Rectal smooth muscle tissue (tissue), 1 donor: ENCODE data around the gene SGO2.

Source experiments
- H3K27ac ChIP-seq: one replicate; pipeline ENCODE4 v1.7.0; 2013; ENCODE audit warnings: low read depth, low read length, inconsistent platforms
- H3K27me3 ChIP-seq: one replicate; pipeline ENCODE4 v1.7.0; 2013; ENCODE audit warnings: low read length; ENCODE audit not compliant: control insufficient read depth, insufficient read depth
- H3K36me3 ChIP-seq: one replicate; pipeline ENCODE4 v1.7.0; 2013; ENCODE audit warnings: low read length; ENCODE audit not compliant: control insufficient read depth, insufficient read depth
- H3K4me1 ChIP-seq: one replicate; pipeline ENCODE4 v1.7.0; 2013; ENCODE audit warnings: low read length; ENCODE audit not compliant: control insufficient read depth, insufficient read depth
- H3K4me3 ChIP-seq: one replicate; pipeline ENCODE4 v1.7.0; 2013; ENCODE audit warnings: low read length
- H3K9ac ChIP-seq: one replicate; pipeline ENCODE4 v1.7.0; 2013; ENCODE audit warnings: low read length

The SGO2 gene

DNA sequence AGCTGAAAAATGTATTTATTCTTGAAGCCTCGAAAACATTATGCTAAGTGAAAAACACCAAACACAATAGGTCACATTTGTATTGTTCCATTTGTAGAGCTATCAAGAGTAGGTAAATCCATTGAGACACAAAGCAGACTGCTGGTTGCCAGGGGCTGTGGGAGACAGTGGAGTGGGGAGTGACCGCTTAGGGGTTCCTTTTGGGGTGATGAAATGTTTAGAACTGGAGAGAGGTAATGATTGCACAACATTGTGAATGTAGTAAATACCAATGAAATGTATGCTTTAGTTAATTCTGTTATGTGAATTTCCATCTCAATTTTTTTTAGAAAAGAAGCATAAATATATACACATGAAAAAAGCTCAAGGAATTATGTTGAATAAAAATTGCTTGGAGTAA lies 32.0 kb upstream of the SGO2 start:
- no peak overlapping the region for H3K9ac ChIP-seq
- no peak overlapping the region for H3K4me3 ChIP-seq
- H3K36me3 ChIP-seq, result peaks cover 17% of the 10 kb centered on the region
- H3K4me1 ChIP-seq, result no peaks in the 10 kb centered on the region
- H3K27me3 ChIP-seq, result no peaks in the 10 kb centered on the region
- no peak overlapping the region for H3K27ac ChIP-seq

DNA sequence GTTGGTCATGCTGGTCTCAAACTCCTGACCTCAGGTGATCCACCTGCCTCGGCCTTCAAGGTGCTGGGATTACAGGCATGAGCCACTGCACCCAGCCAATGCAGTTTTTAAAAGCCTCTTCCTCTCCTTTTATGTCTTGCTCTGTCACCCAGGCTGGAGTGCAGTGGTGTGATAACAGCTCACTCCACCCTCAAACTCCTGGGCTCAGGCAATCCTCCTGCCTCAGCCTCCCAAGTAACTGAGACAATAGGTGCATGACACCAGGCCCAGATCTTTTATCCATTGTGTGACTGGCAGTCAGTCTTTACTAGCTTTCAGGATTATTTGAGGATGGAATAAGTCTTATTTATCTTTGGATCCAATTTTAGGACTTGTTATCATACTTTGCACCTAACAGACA lies 29.3 kb upstream of the SGO2 start:
- no peaks in the 10 kb centered on the region for H3K4me1 ChIP-seq
- no peaks in the 10 kb centered on the region for H3K27me3 ChIP-seq
- peaks cover 9% of the 10 kb centered on the region for H3K36me3 ChIP-seq
- H3K4me3 ChIP-seq, result no peak overlapping the region
- H3K9ac ChIP-seq, result no peak overlapping the region
- no peak overlapping the region for H3K27ac ChIP-seq

DNA sequence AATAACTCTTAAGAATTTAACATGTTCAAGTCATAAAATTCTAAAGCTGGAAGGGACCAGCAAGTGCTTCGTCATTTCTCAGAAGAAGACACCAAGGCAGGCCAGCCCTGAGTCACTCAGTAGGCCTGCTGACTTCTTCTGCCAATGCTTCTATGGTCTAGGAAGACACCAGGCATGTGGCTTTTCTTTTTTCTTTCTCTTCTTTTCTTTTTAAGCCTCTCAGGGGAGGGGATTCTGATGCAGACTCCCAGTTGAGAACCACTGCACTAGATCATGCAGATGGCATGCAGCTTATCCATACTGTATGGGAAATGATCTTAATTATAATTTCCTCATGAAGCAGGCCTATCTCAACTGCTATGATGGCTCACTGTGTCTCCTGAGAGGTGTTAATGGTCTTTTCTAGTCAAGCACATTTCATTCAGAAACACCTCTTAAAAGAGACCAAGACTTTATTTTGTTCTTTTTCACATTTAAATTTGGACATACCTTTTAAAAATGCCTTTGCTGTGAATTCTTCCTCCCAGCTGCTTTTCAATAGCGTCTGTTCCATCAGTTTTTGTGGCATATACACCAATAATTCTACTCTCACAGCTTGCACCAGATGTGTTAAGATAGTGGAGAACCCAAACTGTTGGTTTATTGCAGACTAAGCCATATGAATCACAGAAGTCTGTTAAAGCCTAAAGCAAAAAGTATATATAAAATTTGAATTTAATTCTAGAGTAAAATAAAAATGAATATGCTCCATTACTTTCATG lies 27.4 kb upstream of the SGO2 start:
- Histone ChIP-seq H3K27me3 (no peaks in the 10 kb centered on the region), H3K27ac (no peak overlapping the region), H3K4me1 (no peaks in the 10 kb centered on the region), H3K9ac (no peak overlapping the region), H3K36me3 (peaks cover 4% of the 10 kb centered on the region), H3K4me3 (no peak overlapping the region)

DNA sequence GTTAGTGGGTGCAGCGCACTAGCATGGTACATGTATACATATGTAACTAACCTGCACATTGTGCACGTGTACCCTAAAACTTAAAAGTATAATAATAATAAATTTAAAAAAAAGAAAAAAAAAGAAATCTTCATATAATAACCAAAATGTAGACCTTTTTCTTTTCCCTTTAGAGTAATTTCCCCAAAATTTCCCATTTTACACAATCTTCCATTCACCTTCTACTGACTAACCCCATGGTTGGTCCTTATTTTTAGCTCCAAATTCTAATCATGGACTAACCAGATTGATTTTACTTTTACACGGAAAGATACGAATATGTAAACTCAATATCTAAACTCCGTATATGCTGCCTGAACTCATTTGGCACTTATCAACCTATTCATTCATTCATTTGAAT lies 23.8 kb upstream of the SGO2 start:
- Histone ChIP-seq H3K27me3 (no peaks in the 10 kb centered on the region), H3K4me3 (no peak overlapping the region), H3K9ac (no peak overlapping the region), H3K27ac (no peak overlapping the region), H3K36me3 (peaks cover 3% of the 10 kb centered on the region), H3K4me1 (no peaks in the 10 kb centered on the region)

DNA sequence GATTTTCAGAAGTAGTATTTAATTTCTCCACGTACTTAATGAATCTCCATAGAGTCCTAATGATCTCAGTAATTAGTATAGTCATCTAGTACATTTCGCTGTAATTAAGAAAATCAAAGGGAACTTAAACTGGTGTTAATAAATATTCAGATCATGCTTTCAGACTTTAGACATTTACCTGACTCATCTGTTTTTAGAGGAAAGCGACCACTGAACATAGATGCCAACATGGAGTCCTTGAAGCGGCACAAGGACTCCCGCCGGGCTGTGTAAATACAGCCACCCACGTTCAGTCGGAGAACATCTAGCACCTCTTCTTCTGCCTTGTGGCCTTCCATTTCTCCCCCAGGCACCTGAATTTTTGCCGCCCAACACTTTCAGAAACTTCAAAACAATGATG lies 19.3 kb upstream of the SGO2 start:
- H3K27ac ChIP-seq, result no peak overlapping the region

DNA sequence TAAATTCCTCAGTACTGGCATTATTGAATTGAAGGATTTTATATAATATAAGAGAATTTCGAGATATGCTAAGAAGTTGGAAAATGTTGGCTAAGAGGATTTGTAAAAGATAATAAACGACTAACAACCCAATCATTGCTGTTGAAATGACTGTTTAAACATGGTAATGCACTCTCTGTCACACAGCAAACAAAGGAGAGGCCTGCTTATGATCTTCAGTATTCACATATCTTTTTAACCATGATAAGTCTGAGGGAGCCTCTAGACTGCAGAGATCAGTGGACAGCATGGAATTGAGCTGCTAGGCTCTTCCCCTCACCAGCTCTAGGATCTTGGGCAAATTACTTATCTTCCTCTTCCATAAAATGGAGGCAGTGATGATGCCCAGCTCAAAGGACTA lies 18.8 kb upstream of the SGO2 start:
- H3K4me1 ChIP-seq, result peaks cover 5% of the 10 kb centered on the region
- no peaks in the 10 kb centered on the region for H3K27me3 ChIP-seq
- no peak overlapping the region for H3K27ac ChIP-seq
- peaks cover 3% of the 10 kb centered on the region for H3K36me3 ChIP-seq
- no peak overlapping the region for H3K4me3 ChIP-seq
- no peak overlapping the region for H3K9ac ChIP-seq

More for the DNA sequence above, 19.3 kb upstream of the SGO2 start:
- H3K4me1 ChIP-seq, result peaks cover 5% of the 10 kb centered on the region
- peaks cover 3% of the 10 kb centered on the region for H3K36me3 ChIP-seq
- no peaks in the 10 kb centered on the region for H3K27me3 ChIP-seq
- H3K9ac ChIP-seq, result no peak overlapping the region
- no peak overlapping the region for H3K4me3 ChIP-seq

DNA sequence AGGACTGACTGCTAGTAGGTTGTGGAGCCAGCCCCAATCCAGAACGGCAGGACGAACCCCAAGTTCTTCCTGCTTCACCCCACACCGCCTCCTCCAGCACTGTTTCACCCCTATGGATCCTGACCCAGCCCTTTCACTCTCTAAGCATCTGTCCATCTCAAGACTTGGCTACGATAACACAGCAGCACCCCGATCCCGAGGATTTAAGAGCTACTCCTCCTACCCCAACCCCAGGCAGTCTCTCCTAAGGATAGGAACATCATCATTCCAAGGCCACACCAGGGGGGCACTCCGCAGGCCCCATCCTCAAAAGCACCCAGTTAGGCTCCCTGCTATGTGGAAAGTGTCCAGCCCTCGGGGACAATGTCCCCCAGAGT lies 16.8 kb upstream of the SGO2 start:
- H3K4me1 ChIP-seq, result peaks cover 5% of the 10 kb centered on the region
- peak overlapping the region; percentile 84 for H3K9ac ChIP-seq
- H3K4me3 ChIP-seq, result peak overlapping the region; percentile 76
- no peaks in the 10 kb centered on the region for H3K27me3 ChIP-seq
- H3K36me3 ChIP-seq, result peaks cover 3% of the 10 kb centered on the region
- H3K27ac ChIP-seq, result peak overlapping the region; percentile 72

DNA sequence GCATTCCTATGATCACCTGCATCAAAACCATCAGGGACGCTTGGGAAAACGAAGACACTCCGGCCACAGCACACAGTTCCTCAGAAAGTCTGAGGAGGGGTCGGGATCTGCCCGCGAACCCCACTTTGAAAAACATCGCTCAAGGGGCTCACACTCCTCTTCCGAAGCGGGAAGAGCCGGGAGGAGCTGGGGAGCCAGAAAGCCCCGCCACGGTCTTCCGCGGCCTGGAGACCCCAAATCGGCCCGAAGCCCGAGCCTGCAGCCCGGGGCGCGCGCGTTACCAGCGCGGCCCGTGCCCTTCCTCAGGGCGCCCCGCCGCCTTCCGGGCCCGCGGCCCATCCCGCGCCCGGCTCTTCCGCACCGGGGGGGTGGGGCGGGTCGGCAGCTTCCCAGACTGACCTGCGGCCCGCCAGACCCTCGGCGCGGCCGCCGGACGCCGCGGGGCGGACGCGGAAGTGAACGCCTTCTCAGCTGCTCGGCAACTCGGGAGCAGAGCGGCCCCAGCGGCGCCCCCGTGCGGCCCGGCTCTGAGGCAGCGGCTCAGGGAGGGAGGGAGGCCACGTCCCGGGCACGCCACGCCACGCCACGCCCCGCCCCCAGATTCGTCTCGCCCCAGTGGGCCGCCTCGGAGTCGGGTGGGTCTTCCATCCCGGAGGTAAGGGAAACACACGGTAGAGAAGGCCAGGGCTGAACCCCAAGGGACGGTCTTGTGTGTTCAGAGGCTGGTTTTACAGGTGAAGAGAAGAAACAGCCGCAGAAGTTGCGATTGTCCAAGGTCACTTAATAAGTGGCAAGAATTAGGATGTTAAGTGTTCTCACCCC lies 16.2 kb upstream of the SGO2 start, which contains the start of gene KCTD18:
Gene KCTD18, minus strand, starts transcription at position 457 of the 822 bp plus-strand sequence. CDS start 3,052 bp downstream, outside the sequence.
- H3K4me3 ChIP-seq, result peak within 1 kb of the TSS; percentile 76
- H3K4me1 ChIP-seq, result peaks cover 5% of the 10 kb centered on the region
- H3K9ac ChIP-seq, result peak within 1 kb of the TSS; percentile 84
- no peaks in the 10 kb centered on the region for H3K27me3 ChIP-seq
- peak within 1 kb of the TSS; percentile 72 for H3K27ac ChIP-seq
- peaks cover 3% of the 10 kb centered on the region for H3K36me3 ChIP-seq

DNA sequence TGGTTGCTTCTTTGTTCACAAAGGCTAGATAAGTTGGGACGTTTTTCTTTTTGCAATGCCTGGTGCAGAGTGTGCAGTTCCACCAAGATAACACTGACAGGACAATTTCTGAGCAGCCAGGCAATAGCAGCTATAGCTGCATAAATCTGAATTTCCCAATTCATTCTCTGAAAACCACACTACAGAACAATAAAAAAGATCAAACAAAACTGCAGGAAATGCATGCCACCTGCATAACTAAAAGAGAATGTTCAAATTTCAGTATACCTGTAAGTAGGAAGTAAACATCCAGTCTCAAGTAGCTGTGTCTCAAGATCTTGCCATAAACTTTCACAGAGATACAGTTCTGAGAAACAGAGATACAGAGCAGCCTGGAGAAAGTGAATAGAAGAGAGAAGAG lies 10.9 kb upstream of the SGO2 start:
- no peaks in the 10 kb centered on the region for H3K27me3 ChIP-seq
- no peak overlapping the region for H3K9ac ChIP-seq

DNA sequence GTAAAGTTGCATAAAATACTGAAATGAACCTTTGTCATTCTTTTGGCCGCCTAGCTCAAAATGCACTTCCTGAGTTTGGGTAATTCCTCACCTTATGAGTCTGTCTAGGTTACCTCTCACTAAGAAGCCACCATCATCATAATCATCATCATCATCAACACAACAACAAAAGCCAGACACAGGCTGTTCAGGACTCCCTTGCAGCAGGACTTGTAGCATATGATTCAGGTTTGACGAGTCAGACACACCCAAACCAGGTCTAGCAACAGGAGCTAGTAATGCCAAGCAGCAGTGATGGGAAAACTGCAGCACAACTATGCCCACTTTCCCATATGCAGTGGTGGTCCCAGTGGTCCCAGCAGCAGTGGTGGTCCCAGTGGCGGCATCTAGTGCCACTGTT lies 2.8 kb upstream of the SGO2 start:
- Histone ChIP-seq H3K27me3 (no peaks in the 10 kb centered on the region), H3K4me3 (no peak overlapping the region), H3K36me3 (no peaks in the 10 kb centered on the region), H3K4me1 (peaks cover 4% of the 10 kb centered on the region), H3K27ac (no peak overlapping the region), H3K9ac (no peak overlapping the region)

More for the DNA sequence above, 10.9 kb upstream of the SGO2 start:
- H3K4me3 ChIP-seq, result no peak overlapping the region
- no peaks in the 10 kb centered on the region for H3K36me3 ChIP-seq
- H3K4me1 ChIP-seq, result peaks cover 4% of the 10 kb centered on the region
- H3K27ac ChIP-seq, result no peak overlapping the region

DNA sequence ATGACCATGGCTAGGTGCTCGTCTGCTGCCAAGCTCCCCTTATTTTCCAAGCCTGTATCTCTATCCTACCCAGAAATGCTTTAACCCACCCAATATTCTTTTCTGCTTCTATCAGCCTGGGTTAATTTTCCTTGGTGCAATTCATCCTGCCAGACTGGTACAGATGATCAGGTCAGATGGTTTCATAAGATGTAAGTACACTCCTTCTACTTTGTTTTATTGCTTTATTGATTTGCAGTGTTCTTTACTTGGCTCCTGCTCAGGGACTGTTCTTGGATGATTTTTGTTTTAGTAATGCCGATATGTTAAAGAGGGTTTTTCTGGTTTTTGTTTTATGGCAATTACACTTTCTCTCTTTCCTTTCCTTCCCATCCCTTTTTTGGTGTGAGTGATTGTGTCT lies 2.4 kb upstream of the SGO2 start:
- no peak overlapping the region for H3K4me3 ChIP-seq
- peaks cover 4% of the 10 kb centered on the region for H3K4me1 ChIP-seq
- H3K36me3 ChIP-seq, result no peaks in the 10 kb centered on the region
- no peaks in the 10 kb centered on the region for H3K27me3 ChIP-seq
- no peak overlapping the region for H3K9ac ChIP-seq
- H3K27ac ChIP-seq, result no peak overlapping the region

DNA sequence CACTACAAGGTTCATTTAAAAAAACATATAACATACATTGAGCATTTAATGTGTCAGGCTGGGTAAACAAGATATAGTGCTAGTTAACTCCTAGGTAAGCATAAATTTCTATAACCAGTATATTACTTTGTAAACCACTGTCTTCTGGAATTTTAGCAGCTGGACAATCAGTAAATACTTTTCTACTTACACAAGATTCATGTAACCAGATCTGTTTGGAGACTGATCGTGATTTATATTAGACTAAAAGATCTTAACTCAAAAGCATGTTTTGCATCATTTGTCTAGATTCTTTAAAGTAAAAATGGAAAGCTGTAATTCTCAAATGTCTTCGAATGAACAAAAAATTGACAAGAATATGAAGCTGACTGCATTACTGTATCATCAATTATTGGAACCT lies 941 bp upstream of the SGO2 start:
- H3K36me3 ChIP-seq, result no peaks in the 10 kb centered on the region
- H3K4me1 ChIP-seq, result peaks cover 4% of the 10 kb centered on the region
- H3K27ac ChIP-seq, result no peak overlapping the region
- H3K4me3 ChIP-seq, result peak overlapping the region; percentile 91
- no peak overlapping the region for H3K9ac ChIP-seq
- H3K27me3 ChIP-seq, result no peaks in the 10 kb centered on the region
